HepG2 (cell line): Measurements from ENCODE around the gene HELZ. TPM values are rescaled to one million over a fixed set of nuclear protein-coding genes. Genes with fewer than 3 reads are reported as not detected.
A peak's percentile ranks its signal among the peaks of the same experiment; 100 is the strongest.

ENCODE experiments used
- ATF7 ChIP-seq, 2 experiments: fragments of 450-650 bp in 1 of 2; sonication (generic) in 1 of 2; formaldehyde crosslinking in 1 of 2; IDR thresholded peaks; 2 replicates each; pipeline versions ENCODE4 v1.4.0 to v1.6.1; 2016 to 2020; ENCODE audit warnings: antibody characterized with exemption in 1 of 2, mild to moderate bottlenecking in 1 of 2, missing genetic modification reagents in 1 of 2
- CREM ChIP-seq, 2 experiments: sonication (generic) in 1 of 2; formaldehyde crosslinking in 1 of 2; IDR thresholded peaks; 2 replicates each; pipeline versions ENCODE4 v1.4.0 to v1.6.1; 2016 to 2020; ENCODE audit warnings: antibody characterized with exemption in 1 of 2, mild to moderate bottlenecking in 1 of 2, missing genetic modification reagents in 1 of 2
- NFE2L1 ChIP-seq: sonication (generic); formaldehyde crosslinking; IDR thresholded peaks from 2 replicates; pipeline ENCODE4 v1.4.0; 2020; ENCODE audit warnings: missing genetic modification reagents, mild to moderate bottlenecking, borderline replicate concordance
- NPAS2 ChIP-seq: sonication (generic); formaldehyde crosslinking; IDR thresholded peaks from 2 replicates; pipeline ENCODE4 v1.8.0; 2022; ENCODE audit warnings: mild to moderate bottlenecking, missing genetic modification reagents, borderline replicate concordance
- NR1H2 ChIP-seq: sonication (generic); formaldehyde crosslinking; IDR thresholded peaks from 2 replicates; pipeline ENCODE4 v1.8.1; 2022; ENCODE audit warnings: low read depth, missing genetic modification reagents, borderline replicate concordance
- PHF21A ChIP-seq: sonication (generic); formaldehyde crosslinking; IDR thresholded peaks from 2 replicates; pipeline ENCODE4 v1.5.0; 2020; ENCODE audit warnings: mild to moderate bottlenecking, missing genetic modification reagents
- SOX13 ChIP-seq, 3 experiments: fragments of 450-650 bp in 1 of 3; sonication (generic) in 1 of 3; formaldehyde crosslinking in 1 of 3; IDR thresholded peaks in 2 of 3; conservative IDR thresholded peaks in 1 of 3; 2 replicates each; pipeline versions ENCODE4 v1.5.0 to v1.6.1; 2016 to 2020; ENCODE audit warnings: antibody characterized with exemption in 1 of 3, mild to moderate bottlenecking in 1 of 3, missing compliant biosample characterization in 1 of 3, missing genetic modification reagents in 1 of 3, moderate library complexity in 1 of 3
- SOX5 ChIP-seq: IDR thresholded peaks from 2 replicates; pipeline ENCODE4 v1.6.1; 2016; ENCODE audit warnings: borderline replicate concordance
- SRSF4 ChIP-seq: fragments of 200-400 bp; formaldehyde crosslinking; IDR thresholded peaks from one replicate; pipeline ENCODE4 v1.6.1; 2018; ENCODE audit warnings: mild to moderate bottlenecking, low read depth, low read length, moderate library complexity; ENCODE audit not compliant: poor library complexity, severe bottlenecking
- TOPORS ChIP-seq: sonication (generic); formaldehyde crosslinking; IDR thresholded peaks from 2 replicates; pipeline ENCODE4 v1.8.0; 2023; ENCODE audit warnings: mild to moderate bottlenecking, missing genetic modification reagents
- XBP1 ChIP-seq: sonication (generic); formaldehyde crosslinking; IDR thresholded peaks from 2 replicates; pipeline ENCODE4 v1.5.0; 2020; ENCODE audit warnings: missing genetic modification reagents
- ZNF496 ChIP-seq: sonication (generic); formaldehyde crosslinking; IDR thresholded peaks from 2 replicates; pipeline ENCODE4 v1.8.1; 2023; ENCODE audit warnings: mild to moderate bottlenecking, moderate library complexity, missing genetic modification reagents; ENCODE audit not compliant: insufficient replicate concordance
- ZNF563 ChIP-seq: sonication (generic); formaldehyde crosslinking; IDR thresholded peaks from 2 replicates; pipeline ENCODE4 v1.8.0; 2022; ENCODE audit warnings: mild to moderate bottlenecking, moderate library complexity, missing genetic modification reagents
- polyA plus RNA-seq, 8 experiments: library from polyadenylated mRNA; depleted of rRNA in 3 of 8; stranded (reverse) in 7 of 8; unstranded in 1 of 8; fragments of >200 nt; fragmentation: Illumina TruSeq in 4 of 8; extraction: Trizol in 4 of 8; gene quantifications; 2 replicates each; pipeline versions ENCODE4 v1.2.1 to v1.2.3, GENCODE V29; 2011 to 2016; ENCODE audit warnings: low read depth in 4 of 8, missing spikeins in 1 of 8, mixed read lengths in 1 of 8; ENCODE audit not compliant: insufficient read depth in 1 of 8
- total RNA-seq, 5 experiments: library from RNA; depleted of rRNA; stranded (reverse); fragments of >200 nt; fragmentation: Illumina TruSeq; extraction: Trizol; gene quantifications; 2 replicates each; pipeline ENCODE4 v1.2.3, GENCODE V29; 2016; ENCODE audit warnings: low read depth in 1 of 5
- TF ChIP-seq, protein P1 (sequence below): IDR thresholded peaks from 2 replicates; pipeline ENCODE4 v1.6.1; 2018; ENCODE audit warnings: missing genetic modification reagents, mild to moderate bottlenecking, missing compliant biosample characterization
- TF ChIP-seq, protein P2 (sequence below): sonication (generic); formaldehyde crosslinking; IDR thresholded peaks from 2 replicates; pipeline ENCODE4 v1.4.0; 2020; ENCODE audit warnings: missing genetic modification reagents, borderline replicate concordance
- TF ChIP-seq, protein P3 (sequence below): sonication (generic); formaldehyde crosslinking; IDR thresholded peaks from 2 replicates; pipeline ENCODE4 v1.4.0; 2020; ENCODE audit warnings: mild to moderate bottlenecking, missing genetic modification reagents
- TF ChIP-seq, protein P4 (sequence below): sonication (generic); formaldehyde crosslinking; IDR thresholded peaks from 2 replicates; pipeline ENCODE4 v1.5.0; 2020; ENCODE audit warnings: mild to moderate bottlenecking, missing genetic modification reagents, borderline replicate concordance

The HELZ gene
- total and polyA plus RNA-seq, 2 of the 13 experiments (the other 11 are each of a cell fraction or from before 2014, with no cell fraction given), result 35.3 to 52.4 TPM

DNA sequence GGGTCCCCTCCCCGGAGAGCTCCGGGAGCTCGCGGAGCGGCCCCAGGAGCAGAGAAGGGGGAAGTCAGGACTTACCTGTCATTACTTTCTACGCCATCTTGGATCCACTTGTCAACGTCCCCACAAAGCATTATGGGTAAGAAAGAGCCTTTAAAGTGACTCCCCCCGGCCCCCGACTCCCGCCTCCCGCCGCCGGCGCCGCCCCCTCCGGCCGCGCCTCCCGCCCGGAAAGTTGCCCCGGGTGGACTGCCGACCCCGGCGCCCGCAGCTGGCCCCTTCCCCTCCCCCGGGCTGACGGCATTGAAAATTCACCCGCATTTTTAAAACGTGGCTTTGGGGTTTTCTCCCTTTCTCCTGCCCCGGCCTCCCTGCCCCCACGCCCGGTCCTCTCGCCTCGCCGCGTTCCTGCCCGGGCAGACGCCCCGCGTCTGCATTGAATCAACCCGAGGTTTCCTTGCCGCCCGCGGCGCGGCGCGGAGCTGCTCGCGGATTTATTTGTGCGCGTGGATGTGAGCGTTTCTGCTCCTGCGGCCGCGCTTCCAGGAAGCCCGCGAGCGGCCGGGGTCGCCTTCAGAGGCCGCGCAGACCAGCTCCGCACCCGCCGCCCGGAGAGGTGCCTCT is at the start of gene HELZ (continued):
- TF ChIP-seq XBP1 (CRISPR knock-in tag) (no peak), NPAS2 (CRISPR knock-in tag) (no peak), PHF21A (CRISPR knock-in tag) (peak; percentile 5; the same call in 1 of the 2 replicates), NR1H2 (CRISPR knock-in tag) (0 out of 2 replicates have a peak, but pooled peaks have one; percentile 32), ATF7 (IDR thresholded peaks at IDR 0.05) (no peak), ATF7 (CRISPR knock-in tag; IDR thresholded peaks at IDR 0.05) (peak; percentile 26; the same call in 1 of the 2 replicates), ZNF563 (no peak), TOPORS (CRISPR knock-in tag) (no peak), ZNF496 (CRISPR knock-in tag) (no peak), SRSF4 (no peak), CREM (IDR thresholded peaks at IDR 0.05) (peak; percentile 16; the same call in 1 of the 2 replicates), CREM (CRISPR knock-in tag; IDR thresholded peaks at IDR 0.05) (no peak), SOX5 (CRISPR knock-in tag) (no peak), NFE2L1 (CRISPR knock-in tag) (peak; percentile 37; the same call in 1 of the 2 replicates), SOX13 (IDR thresholded peaks at IDR 0.05) (no peak), SOX13 (CRISPR knock-in tag; conservative IDR thresholded peaks at IDR 0.05 in 1 of 2, IDR thresholded peaks at IDR 0.05 in 1 of 2) (peak in 1 of 2 experiments; percentile 97; a peak in 2 of 4 replicates)
- TF ChIP-seq, protein P1, sequence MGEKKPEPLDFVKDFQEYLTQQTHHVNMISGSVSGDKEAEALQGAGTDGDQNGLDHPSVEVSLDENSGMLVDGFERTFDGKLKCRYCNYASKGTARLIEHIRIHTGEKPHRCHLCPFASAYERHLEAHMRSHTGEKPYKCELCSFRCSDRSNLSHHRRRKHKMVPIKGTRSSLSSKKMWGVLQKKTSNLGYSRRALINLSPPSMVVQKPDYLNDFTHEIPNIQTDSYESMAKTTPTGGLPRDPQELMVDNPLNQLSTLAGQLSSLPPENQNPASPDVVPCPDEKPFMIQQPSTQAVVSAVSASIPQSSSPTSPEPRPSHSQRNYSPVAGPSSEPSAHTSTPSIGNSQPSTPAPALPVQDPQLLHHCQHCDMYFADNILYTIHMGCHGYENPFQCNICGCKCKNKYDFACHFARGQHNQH, result no peak
- TF ChIP-seq, protein P2, sequence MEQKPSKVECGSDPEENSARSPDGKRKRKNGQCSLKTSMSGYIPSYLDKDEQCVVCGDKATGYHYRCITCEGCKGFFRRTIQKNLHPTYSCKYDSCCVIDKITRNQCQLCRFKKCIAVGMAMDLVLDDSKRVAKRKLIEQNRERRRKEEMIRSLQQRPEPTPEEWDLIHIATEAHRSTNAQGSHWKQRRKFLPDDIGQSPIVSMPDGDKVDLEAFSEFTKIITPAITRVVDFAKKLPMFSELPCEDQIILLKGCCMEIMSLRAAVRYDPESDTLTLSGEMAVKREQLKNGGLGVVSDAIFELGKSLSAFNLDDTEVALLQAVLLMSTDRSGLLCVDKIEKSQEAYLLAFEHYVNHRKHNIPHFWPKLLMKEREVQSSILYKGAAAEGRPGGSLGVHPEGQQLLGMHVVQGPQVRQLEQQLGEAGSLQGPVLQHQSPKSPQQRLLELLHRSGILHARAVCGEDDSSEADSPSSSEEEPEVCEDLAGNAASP (CRISPR knock-in tag), result peak; percentile 8; the same call in 1 of the 2 replicates
- TF ChIP-seq, protein P3, sequence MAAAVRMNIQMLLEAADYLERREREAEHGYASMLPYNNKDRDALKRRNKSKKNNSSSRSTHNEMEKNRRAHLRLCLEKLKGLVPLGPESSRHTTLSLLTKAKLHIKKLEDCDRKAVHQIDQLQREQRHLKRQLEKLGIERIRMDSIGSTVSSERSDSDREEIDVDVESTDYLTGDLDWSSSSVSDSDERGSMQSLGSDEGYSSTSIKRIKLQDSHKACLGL, result no peak; the same call in 1 of the 2 replicates
- TF ChIP-seq, protein P4, sequence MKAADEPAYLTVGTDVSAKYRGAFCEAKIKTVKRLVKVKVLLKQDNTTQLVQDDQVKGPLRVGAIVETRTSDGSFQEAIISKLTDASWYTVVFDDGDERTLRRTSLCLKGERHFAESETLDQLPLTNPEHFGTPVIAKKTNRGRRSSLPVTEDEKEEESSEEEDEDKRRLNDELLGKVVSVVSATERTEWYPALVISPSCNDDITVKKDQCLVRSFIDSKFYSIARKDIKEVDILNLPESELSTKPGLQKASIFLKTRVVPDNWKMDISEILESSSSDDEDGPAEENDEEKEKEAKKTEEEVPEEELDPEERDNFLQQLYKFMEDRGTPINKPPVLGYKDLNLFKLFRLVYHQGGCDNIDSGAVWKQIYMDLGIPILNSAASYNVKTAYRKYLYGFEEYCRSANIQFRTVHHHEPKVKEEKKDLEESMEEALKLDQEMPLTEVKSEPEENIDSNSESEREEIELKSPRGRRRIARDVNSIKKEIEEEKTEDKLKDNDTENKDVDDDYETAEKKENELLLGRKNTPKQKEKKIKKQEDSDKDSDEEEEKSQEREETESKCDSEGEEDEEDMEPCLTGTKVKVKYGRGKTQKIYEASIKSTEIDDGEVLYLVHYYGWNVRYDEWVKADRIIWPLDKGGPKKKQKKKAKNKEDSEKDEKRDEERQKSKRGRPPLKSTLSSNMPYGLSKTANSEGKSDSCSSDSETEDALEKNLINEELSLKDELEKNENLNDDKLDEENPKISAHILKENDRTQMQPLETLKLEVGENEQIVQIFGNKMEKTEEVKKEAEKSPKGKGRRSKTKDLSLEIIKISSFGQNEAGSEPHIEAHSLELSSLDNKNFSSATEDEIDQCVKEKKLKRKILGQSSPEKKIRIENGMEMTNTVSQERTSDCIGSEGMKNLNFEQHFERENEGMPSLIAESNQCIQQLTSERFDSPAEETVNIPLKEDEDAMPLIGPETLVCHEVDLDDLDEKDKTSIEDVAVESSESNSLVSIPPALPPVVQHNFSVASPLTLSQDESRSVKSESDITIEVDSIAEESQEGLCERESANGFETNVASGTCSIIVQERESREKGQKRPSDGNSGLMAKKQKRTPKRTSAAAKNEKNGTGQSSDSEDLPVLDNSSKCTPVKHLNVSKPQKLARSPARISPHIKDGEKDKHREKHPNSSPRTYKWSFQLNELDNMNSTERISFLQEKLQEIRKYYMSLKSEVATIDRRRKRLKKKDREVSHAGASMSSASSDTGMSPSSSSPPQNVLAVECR (CRISPR knock-in tag), result peak; percentile 67; the same call in 1 of the 2 replicates
